Stimulated activated CD4-positive, alpha-beta T cell treated with anti-CD3 and anti-CD28 coated beads, TNF-alpha, amount 100 ng/mL, for 4 hours (primary cell): Measurements from ENCODE around the gene C2CD4C.
"Not testable (repeated sequence)": the region's sequence is repeated elsewhere in the genome, so short reads cannot be mapped to it uniquely, and the experiment has no call there.

Experiments
- DNase-seq, 3 experiments: peaks; one replicate each; pipeline ENCODE4 v3.0.0-alpha.2; 2020; ENCODE audit warnings: low read depth in 3 of 3

C2CD4C gene

GRCh38 chr19:415292-415691, 6.3 kb upstream of the C2CD4C start:
- no peak for DNase-seq

- DNase-seq = no peak
These were observed 4.9 kb upstream of the C2CD4C start for GRCh38 chr19:413756-414420.

- no peak for DNase-seq
These were observed 3.7 kb upstream of the C2CD4C start for GRCh38 chr19:412356-413355.

GRCh38 chr19:411723-412355, 2.9 kb upstream of the C2CD4C start:
- no peak for DNase-seq

- DNase-seq = not testable (repeated sequence)
These were observed 2.3 kb upstream of the C2CD4C start for GRCh38 chr19:411121-411722.

GRCh38 chr19:410243-410781, 1.4 kb upstream of the C2CD4C start:
- DNase-seq = no peak

GRCh38 chr19:409516-410242, 732 bp upstream of the C2CD4C start:
- DNase-seq = no peak

GRCh38 chr19:408441-408901, 476 bp downstream of the C2CD4C start:
- no peak for DNase-seq

- no peak for DNase-seq
These were observed 1.2 kb downstream of the C2CD4C start for GRCh38 chr19:407511-408440.

GRCh38 chr19:406971-407510, 1.9 kb downstream of the C2CD4C start:
- DNase-seq = no peak

GRCh38 chr19:406135-406781, 2.7 kb downstream of the C2CD4C start:
- DNase-seq = no peak

- no peak for DNase-seq
These were observed 3.6 kb downstream of the C2CD4C start for GRCh38 chr19:405121-405965.

- DNase-seq = no peak
These were observed 5.5 kb downstream of the C2CD4C start for GRCh38 chr19:403221-404027.

- DNase-seq = no peak
These were observed 6.2 kb downstream of the C2CD4C start for GRCh38 chr19:402786-403185.

- no peak for DNase-seq
These were observed 7.0 kb downstream of the C2CD4C start for GRCh38 chr19:401866-402511.

GRCh38 chr19:400976-401865, 7.7 kb downstream of the C2CD4C start:
- DNase-seq = no peak
